Measurements from ENCODE around the gene UFSP2.

DNA sequence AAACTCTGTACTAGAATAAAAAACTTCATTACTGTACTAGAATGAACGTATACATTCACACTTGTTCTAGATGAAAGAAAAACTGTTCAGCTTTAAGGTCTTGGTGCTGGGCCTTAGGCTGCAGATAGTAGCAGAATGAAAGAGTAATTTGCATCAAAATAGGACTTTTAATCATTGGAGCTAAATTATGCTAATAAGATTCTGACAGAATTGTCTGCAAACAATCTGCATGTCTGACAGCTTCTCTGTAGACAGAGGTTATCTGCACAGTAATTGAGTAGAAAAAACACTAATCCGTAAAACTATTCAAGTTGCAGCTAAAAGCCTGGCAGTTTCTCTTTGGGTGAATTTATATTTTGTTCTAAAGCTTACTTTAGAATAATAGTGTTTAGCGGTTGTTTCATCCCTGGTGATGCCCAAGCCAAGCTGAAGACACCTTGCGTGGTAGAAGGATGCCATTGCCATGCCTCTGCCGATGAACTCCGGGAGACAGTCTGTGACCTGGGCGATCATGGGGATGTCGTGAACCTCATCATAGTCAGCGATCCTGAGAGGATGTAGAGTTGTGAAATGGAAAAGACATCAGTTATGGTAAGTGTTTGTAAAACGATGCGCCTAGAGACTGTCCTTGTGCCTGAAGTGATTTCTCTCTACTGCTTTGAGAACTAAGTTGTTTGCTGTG is 55.4 kb downstream of the UFSP2 start:
- TF ChIP-seq POLR2A (IDR thresholded peaks at IDR 0.05): no peak
- TF ChIP-seq, protein P1, sequence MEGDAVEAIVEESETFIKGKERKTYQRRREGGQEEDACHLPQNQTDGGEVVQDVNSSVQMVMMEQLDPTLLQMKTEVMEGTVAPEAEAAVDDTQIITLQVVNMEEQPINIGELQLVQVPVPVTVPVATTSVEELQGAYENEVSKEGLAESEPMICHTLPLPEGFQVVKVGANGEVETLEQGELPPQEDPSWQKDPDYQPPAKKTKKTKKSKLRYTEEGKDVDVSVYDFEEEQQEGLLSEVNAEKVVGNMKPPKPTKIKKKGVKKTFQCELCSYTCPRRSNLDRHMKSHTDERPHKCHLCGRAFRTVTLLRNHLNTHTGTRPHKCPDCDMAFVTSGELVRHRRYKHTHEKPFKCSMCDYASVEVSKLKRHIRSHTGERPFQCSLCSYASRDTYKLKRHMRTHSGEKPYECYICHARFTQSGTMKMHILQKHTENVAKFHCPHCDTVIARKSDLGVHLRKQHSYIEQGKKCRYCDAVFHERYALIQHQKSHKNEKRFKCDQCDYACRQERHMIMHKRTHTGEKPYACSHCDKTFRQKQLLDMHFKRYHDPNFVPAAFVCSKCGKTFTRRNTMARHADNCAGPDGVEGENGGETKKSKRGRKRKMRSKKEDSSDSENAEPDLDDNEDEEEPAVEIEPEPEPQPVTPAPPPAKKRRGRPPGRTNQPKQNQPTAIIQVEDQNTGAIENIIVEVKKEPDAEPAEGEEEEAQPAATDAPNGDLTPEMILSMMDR (IDR thresholded peaks at IDR 0.05): no peak
